Naive B cell (primary cell): Measurements from ENCODE around the gene DACT2. TPM values are rescaled to one million over a fixed set of nuclear protein-coding genes. Genes with fewer than 3 reads are reported as not detected.

ENCODE experiments used
- ATAC-seq, 2 donors: fragments of 150-1000 bp; cut with Tn5 transposase; 2 replicates each; pipeline ENCODE4 v1.10.0; 2021; ENCODE audit warnings: low read depth in 2 of 2, mild to moderate bottlenecking in 2 of 2, moderate library complexity in 2 of 2
- DNase-seq: peaks from one replicate; pipeline ENCODE4 v3.0.0; 2022
- H3K27ac Mint-ChIP-seq, 6 donors: one replicate each; pipeline ENCODE4 v1.8.0; 2020 to 2022; ENCODE audit warnings: mild to moderate bottlenecking in 6 of 6, mixed read lengths in 6 of 6, moderate library complexity in 5 of 6, inconsistent platforms in 2 of 6
- H3K27me3 Mint-ChIP-seq, 3 donors: one replicate each; pipeline ENCODE4 v1.8.0; 2021 to 2022; ENCODE audit warnings: mixed read lengths in 3 of 3, mild to moderate bottlenecking in 1 of 3
- H3K36me3 Mint-ChIP-seq, 2 donors: one replicate each; pipeline ENCODE4 v1.8.0; 2020 to 2022; ENCODE audit warnings: mixed read lengths in 2 of 2, inconsistent platforms in 1 of 2, mild to moderate bottlenecking in 1 of 2
- H3K4me1 Mint-ChIP-seq, 3 donors: one replicate each; pipeline ENCODE4 v1.8.0; 2020 to 2022; ENCODE audit warnings: mixed read lengths in 3 of 3, inconsistent platforms in 1 of 3, mild to moderate bottlenecking in 1 of 3, moderate library complexity in 1 of 3
- H3K4me3 Mint-ChIP-seq, 8 donors: one replicate each; pipeline ENCODE4 v1.8.0; 2020 to 2022; ENCODE audit warnings: mild to moderate bottlenecking in 8 of 8, mixed read lengths in 8 of 8, moderate library complexity in 8 of 8, inconsistent platforms in 2 of 8
- H3K9me3 Mint-ChIP-seq, 7 donors: one replicate each; pipeline ENCODE4 v1.8.0; 2020 to 2022; ENCODE audit warnings: mixed read lengths in 7 of 7, mild to moderate bottlenecking in 5 of 7, inconsistent platforms in 2 of 7, moderate library complexity in 1 of 7
- polyA plus RNA-seq, 6 donors: library from polyadenylated mRNA; unstranded; fragments of 300-500 nt; fragmentation: Illumina TruSeq; gene quantifications; one replicate each; pipeline ENCODE4 v1.2.3, GENCODE V29; 2021; ENCODE audit warnings: low read depth in 6 of 6

The DACT2 gene, protein sequence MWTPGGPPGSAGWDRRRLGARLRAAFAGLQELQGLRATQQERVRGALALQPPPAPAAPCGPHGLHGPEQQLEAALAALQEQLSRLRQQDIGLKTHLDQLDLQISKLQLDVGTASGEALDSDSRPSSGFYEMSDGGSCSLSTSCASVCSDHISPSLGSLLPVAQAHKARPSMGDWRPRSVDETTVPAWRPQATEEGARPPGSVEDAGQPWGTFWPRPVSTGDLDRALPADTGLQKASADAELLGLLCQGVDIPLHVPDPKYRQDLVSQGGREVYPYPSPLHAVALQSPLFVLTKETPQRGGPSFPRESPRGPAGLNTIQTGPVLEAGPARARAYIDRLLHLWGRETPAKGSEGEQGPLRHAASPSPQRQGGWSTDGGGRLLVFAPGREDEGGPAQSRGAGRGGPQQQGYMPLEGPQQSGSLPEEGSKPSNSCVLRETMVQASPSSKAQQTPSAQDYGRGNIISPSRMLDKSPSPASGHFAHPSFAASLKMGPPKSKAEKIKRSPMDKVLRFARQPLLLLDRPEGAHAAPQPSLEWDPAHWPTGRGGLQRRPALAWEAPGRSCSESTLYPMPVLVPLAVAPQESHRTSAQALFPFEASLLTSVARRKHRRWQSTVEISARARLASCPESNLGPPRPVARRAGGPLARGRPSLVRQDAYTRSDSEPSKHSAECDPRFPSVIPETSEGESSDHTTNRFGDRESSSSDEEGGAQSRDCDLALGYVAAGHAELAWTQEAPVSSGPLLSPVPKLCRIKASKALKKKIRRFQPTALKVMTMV
- not detected for polyA plus RNA-seq

DNA sequence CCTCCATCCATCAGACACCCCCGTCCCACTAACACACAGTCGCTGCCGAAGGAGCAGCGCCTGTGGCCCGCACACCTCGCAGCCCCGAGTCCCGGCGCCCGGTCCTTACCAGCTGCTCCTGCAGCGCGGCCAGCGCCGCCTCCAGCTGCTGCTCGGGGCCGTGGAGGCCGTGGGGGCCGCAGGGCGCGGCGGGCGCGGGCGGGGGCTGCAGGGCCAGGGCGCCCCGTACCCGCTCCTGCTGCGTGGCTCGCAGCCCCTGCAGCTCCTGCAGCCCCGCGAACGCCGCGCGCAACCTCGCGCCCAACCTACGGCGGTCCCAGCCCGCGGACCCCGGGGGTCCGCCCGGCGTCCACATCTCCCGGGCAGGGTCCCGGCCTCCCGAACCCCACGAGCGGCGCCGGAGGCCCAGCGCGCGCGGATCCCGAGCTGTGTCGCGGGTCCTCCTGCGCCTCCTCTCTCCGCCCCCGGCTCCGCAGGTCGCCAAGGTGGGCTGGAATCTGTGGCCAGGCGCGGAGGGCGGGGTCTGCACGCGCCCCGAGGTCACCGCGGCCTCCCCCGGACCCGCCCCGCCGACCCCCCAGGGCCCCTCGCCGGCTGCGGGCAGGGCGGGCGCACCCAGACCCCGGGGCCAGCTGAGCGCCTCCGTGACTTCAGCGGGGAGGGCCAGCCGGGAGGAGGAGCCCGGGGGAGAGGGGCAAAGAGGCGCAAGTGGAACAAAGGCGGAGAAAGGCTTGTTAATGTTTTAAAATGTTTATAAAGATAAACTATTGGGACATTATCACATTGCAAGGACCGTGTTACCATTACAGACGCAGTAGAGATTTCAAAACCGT, at the start of gene DACT2:
Gene DACT2, minus strand, starts transcription at position 499 of the 833 bp plus-strand sequence. Its CDS starts 144 bp downstream, at position 355.
- ATAC-seq (no peak), DNase-seq (no peak)
- no peak within 1 kb of the TSS for H3K27ac Mint-ChIP-seq
- peak within 1 kb of the TSS in 1 of 8 donors; percentile 60 for H3K4me3 Mint-ChIP-seq
- H3K27me3 Mint-ChIP-seq: peaks cover 19 to 54% (median 32%) of the 10 kb centered on the region in 3 donors
- H3K4me1 Mint-ChIP-seq: no peaks in the 10 kb centered on the region
- H3K36me3 Mint-ChIP-seq: peaks cover 0 to 16% of the 10 kb centered on the region in 2 donors
- H3K9me3 Mint-ChIP-seq: peaks cover 0 to 20% (median 6%) of the 10 kb centered on the region in 7 donors

DNA sequence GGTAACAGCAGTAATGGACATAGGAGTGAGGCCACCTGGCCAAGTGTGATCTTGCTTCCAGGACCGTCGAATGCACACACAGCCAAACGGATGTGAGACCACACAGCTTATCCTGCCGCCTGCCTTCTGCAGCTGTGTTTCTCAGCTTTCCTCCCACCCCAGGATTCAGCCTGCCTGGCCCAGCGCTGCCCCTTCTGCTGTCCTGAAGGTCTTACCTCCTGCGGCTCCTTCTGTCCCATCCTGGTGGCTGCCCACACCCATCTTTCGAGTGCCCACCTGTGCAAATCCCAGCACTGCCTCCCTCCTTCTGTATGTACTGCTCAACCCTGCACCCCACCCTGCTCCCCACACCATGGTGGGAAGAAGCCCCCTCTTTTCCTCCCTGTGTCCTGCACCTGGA, 49.4 kb upstream of the DACT2 start:
- Mint-ChIP-seq H3K27ac (peak overlapping the region in 1 of 6 donors; percentile 63), H3K27me3 (peaks cover 0 to 9% (median 3%) of the 10 kb centered on the region in 3 donors), H3K4me1 (no peaks in the 10 kb centered on the region), H3K4me3 (no peak overlapping the region), H3K36me3 (no peaks in the 10 kb centered on the region), H3K9me3 (peaks cover 0 to 9% (median 6%) of the 10 kb centered on the region in 7 donors)
- no peak for DNase-seq
- ATAC-seq: no peak

DNA sequence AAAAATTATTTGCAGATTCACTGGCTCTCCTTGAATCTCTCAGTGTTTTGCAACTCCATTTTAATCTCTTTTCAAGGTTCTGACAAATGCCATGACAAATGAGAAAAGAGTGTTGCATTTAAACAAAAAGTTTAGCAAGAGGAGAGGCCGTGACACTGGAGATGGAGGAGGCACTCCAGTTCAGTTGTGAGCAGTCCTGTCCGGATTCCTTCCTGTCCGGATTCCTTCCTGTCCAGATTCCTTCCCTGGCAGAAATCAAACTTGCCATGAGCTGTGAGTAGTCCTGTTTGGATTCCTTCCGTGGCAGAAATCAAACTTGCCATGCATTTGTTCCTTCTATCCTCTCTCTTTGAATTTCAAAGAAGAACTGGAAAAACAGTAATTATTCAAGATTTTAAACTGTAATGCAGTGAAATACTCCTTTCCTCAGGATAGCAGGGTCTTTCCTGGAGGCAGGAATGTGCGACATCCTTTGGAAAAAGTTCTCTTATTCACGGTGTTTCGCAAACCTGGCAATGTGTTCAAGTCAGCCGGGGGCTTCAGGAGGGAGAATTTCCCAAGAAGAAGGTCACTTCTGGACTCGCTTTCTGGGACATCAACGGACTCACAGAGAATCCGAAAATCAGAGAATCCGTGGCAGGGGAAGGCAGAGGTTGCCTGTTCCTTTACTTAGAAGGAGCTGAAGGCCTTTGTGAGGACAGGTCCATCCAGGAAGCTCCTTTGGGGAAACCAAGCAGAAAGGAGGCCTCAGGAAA, 48.7 kb upstream of the DACT2 start:
- H3K4me3 Mint-ChIP-seq: no peak overlapping the region
- peaks cover 0 to 9% (median 6%) of the 10 kb centered on the region in 7 donors for H3K9me3 Mint-ChIP-seq
- no peak overlapping the region for H3K27ac Mint-ChIP-seq
- no peaks in the 10 kb centered on the region for H3K4me1 Mint-ChIP-seq
- no peak for DNase-seq
- H3K27me3 Mint-ChIP-seq: peaks cover 0 to 10% (median 3%) of the 10 kb centered on the region in 3 donors
- ATAC-seq: no peak
- peaks cover 0 to 2% of the 10 kb centered on the region in 2 donors for H3K36me3 Mint-ChIP-seq

DNA sequence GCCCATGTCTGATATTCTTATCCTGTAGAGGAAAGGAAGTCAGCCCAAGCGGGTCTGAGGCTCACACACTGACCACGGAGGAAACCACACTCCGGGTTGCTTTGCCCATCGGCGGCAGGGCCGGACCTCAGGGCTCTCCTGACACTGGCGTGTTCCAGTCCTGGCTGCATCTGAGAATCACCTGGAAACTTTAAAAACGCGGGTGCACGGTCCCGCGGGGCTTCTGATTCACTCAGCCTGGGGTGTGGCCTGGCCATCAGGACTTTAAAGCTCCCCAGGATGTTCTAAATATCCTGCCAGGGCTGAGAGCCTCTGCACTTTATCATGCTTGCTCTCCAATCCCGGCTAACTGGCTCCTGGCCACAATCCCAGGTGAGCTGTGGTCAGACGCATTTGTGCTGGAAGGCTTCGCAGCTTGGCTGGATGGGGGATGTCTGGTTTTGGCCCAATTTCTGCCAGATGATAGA, 47.7 kb upstream of the DACT2 start:
- Mint-ChIP-seq H3K27ac (peak overlapping the region in 1 of 6 donors; percentile 42), H3K9me3 (peaks cover 3 to 11% (median 7%) of the 10 kb centered on the region in 7 donors), H3K27me3 (peaks cover 0 to 12% (median 3%) of the 10 kb centered on the region in 3 donors), H3K36me3 (peaks cover 0 to 8% of the 10 kb centered on the region in 2 donors), H3K4me1 (no peaks in the 10 kb centered on the region), H3K4me3 (no peak overlapping the region)
- ATAC-seq: no peak
- DNase-seq: no peak

DNA sequence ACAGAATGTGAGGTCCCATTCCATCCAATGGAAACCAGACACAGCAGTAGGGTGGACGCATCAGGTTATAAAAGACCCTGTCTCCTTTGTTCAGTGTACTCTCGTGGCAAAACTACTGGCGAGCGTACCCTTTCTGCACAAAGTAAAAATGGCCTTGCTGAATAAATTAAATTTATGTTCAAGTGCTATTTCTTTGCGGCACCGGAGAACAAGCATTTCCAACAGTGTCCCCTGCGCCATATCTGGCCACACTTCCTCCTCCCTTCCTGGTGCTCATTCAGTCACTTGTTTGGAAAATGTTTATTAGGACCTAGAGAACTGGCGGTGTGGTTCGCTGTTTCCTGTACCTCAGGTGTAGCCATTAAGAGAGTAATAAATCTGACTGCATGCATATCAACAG, 46.9 kb upstream of the DACT2 start:
- Mint-ChIP-seq H3K27me3 (peaks cover 0 to 14% (median under 1%) of the 10 kb centered on the region in 3 donors), H3K9me3 (peaks cover 5 to 16% (median 8%) of the 10 kb centered on the region in 7 donors), H3K36me3 (peaks cover under 1 to 8% of the 10 kb centered on the region in 2 donors), H3K4me1 (no peaks in the 10 kb centered on the region), H3K27ac (no peak overlapping the region), H3K4me3 (no peak overlapping the region)
- ATAC-seq (no peak), DNase-seq (no peak)

DNA sequence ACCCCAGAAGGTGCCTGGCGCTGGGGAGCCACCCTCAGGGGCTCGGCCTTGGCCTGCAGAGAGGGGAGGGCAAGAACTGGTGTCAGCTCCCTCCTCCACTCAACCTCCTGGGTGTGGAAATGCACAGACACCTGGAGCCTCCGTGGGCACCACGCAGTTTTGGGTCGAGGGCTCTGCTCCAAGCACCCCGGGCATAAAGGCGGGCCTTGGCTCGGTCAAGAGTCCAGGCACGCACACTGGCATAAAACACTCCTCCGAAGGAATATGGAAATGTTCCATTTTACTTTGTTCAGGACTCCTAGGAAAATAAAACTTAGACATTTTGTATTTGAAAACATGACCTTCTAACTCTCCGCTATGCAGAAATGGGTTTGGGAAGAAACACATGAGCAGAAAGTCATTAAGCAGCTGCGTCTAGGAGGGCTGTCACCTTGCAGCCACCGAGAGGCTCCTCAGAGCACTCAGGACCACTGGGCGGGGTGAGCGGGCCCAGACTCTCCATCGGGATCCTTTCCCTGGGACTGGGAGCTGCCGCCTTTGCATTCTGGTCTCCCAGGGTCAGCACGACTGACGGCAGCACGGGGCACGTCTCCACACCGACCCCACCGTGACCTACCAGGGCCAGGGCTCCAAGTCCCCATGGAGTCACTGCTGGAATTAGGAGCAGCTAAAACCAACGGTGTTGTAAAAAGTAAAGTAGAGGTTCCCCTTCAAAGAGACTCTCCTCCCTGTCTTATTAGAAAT, 46.0 kb upstream of the DACT2 start:
- H3K36me3 Mint-ChIP-seq: peaks cover 6 to 8% of the 10 kb centered on the region in 2 donors
- no peak overlapping the region for H3K4me3 Mint-ChIP-seq
- H3K27ac Mint-ChIP-seq: no peak overlapping the region
- H3K27me3 Mint-ChIP-seq: peaks cover 0 to 14% (median 0%) of the 10 kb centered on the region in 3 donors
- DNase-seq: no peak
- ATAC-seq: no peak
- H3K4me1 Mint-ChIP-seq: no peaks in the 10 kb centered on the region
- H3K9me3 Mint-ChIP-seq: peaks cover 5 to 24% (median 13%) of the 10 kb centered on the region in 7 donors

DNA sequence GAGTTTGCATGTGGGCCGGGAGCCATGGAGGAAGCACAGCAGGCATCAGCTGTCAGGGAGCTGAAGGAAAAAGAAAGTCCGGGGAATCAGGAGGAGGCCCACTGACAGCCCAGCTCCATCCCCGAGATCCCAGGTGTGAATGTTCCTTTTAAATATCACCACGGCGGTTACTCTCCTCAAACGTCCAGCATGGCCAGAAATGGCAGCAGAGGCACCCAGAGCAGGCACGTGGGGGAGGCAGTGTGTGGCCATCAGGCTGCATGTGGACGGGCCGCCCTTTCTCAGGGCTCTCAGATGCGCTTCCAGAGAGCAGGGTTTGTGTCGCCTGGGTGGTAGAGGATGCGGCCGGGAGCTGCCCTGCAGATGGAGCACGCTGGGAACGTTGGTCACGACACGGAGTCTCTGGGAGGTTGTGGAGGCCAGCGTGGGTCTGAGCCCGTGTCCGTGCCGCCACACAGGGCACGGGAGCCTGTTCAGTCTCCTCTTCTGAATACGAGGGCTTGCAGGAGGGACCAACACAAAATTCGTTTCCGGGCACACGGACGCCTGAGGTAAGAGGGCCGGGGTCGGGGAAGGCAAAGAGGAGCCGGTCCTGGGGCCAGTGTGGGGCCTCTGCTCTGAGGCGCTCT, 45.3 kb upstream of the DACT2 start:
- no peak overlapping the region for H3K27ac Mint-ChIP-seq
- H3K4me1 Mint-ChIP-seq: no peaks in the 10 kb centered on the region
- DNase-seq (no peak), ATAC-seq (no peak)
- H3K36me3 Mint-ChIP-seq: peaks cover 6 to 8% of the 10 kb centered on the region in 2 donors
- H3K4me3 Mint-ChIP-seq: no peak overlapping the region
- H3K9me3 Mint-ChIP-seq: peaks cover 5 to 24% (median 13%) of the 10 kb centered on the region in 7 donors
- peaks cover 0 to 14% (median 0%) of the 10 kb centered on the region in 3 donors for H3K27me3 Mint-ChIP-seq

DNA sequence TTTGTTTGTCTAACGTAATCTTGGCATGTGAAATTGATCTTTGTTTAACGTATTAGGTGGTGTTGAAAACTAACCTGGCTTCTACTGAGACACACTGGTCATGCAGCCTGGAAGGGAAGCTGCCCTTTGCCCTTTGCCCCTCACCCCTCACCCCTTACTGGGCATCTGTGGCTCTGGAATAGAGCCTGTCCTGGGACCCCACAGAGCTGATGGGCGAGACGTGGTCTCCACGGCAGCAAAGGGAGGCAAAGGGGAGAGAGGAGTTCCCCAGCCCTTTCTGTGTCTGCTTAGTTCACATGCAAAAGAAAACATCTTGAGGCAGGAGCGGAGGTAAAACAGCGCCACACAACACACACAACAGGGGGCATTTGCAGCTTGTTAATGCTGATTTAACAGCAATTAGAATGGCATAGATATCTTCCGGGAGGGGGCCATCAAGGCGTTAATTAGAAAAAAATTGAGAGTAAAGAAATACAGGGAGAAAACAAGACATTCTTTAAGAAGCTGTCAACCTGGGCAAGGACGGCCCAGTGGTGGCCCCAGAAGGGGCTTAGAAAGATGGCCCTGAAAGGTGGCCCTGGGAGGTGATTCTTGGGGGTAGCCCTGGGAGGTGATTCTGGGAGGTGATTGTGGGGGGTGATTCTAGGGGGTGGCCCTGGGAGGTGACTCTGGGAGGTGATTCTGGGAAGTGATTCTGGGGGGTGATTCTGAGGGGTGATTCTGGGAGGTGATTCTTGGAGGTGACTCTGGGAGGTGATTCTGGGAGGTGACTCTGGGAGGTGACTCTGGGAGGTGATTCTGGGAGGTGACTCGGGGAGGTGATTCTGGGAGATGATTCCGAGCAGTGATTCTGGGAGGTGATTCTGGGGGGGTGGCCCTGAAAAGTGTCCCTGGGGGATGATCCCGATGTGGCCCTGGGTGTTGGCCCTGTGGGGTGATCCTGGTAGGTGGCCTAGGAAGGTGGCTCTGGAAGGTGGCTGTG, 44.5 kb upstream of the DACT2 start:
- Mint-ChIP-seq H3K36me3 (peaks cover 6 to 8% of the 10 kb centered on the region in 2 donors), H3K27ac (no peak overlapping the region), H3K9me3 (peaks cover 5 to 28% (median 13%) of the 10 kb centered on the region in 7 donors), H3K4me1 (no peaks in the 10 kb centered on the region), H3K4me3 (no peak overlapping the region), H3K27me3 (peaks cover 0 to 14% (median 5%) of the 10 kb centered on the region in 3 donors)
- ATAC-seq (no peak), DNase-seq (no peak)

DNA sequence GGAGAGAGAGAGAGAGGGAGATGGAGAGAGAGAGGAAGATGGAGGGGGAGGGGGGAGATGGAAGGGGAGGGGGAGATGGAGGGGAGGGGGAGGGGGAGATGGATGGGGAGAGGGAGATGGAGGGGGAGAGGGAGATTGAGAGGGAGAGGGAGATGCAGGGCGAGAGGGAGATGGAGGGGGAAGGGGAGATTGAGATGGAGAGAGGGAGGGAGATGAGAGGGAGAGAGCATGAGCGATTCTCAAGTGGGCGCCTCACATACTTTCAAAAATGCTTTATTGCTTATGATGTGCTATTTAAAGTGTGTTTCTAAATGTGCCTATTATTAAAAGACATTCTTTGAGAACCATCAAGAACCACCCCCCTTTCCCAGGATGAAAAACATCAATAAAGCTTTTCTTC, 43.7 kb upstream of the DACT2 start:
- Mint-ChIP-seq H3K27me3 (peaks cover 0 to 14% (median 7%) of the 10 kb centered on the region in 3 donors), H3K9me3 (peaks cover 5 to 28% (median 13%) of the 10 kb centered on the region in 7 donors), H3K4me3 (no peak overlapping the region), H3K36me3 (peaks cover 6 to 8% of the 10 kb centered on the region in 2 donors), H3K4me1 (no peaks in the 10 kb centered on the region), H3K27ac (no peak overlapping the region)
- no peak for ATAC-seq
- no peak for DNase-seq

DNA sequence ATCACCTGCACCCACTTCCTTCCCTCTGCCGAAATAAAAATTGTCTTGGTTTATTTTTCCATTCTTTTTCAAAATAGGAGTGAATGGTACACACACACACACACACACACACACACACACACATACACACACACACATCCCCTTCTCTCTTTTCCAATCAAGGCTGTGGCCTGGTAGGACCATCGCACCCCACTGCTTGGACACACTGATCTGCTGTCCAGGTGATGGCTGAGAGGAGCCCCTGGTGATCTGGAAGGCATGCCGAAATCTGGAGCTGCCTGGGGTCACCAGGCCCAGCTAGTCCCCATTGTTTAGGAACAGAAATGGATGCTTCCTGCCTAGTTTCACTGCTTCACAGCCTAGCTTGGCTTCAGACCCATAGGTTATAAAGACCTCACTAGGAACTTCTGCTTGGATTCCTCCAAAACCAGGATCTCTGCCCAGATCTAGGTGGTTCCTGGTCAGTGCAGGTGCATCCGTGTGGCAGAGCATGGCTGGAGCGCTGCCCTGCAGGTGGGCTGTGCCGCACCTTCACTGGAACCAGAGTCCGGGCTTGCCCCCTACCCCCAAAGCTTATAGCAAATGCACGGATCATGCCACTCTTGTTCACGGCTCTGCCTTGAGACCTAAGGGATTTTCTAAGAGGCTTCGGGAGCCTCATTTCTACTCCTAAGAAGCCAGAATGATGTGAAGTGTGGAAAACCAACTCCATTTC, 42.9 kb upstream of the DACT2 start:
- Mint-ChIP-seq H3K27ac (no peak overlapping the region), H3K4me3 (no peak overlapping the region), H3K4me1 (no peaks in the 10 kb centered on the region), H3K27me3 (peaks cover 0 to 10% (median 7%) of the 10 kb centered on the region in 3 donors), H3K36me3 (peaks cover 6 to 8% of the 10 kb centered on the region in 2 donors), H3K9me3 (peaks cover 5 to 28% (median 13%) of the 10 kb centered on the region in 7 donors)
- DNase-seq (no peak), ATAC-seq (no peak)
